GM23338 (cell line): ENCODE results near the gene ANKRD11. TPM values are rescaled to one million over a fixed set of nuclear protein-coding genes. Genes with fewer than 3 reads are reported as not detected.

Source experiments
- ATAC-seq: fragments of 200-7000 bp; cut with Tn5 transposase; 3 replicates; pipeline ENCODE4 v1.9.1; 2020
- DNase-seq: peaks from one replicate; pipeline ENCODE4 v3.0.0-alpha.2; 2015; ENCODE audit warnings: low spot score
- H2AFZ ChIP-seq: fragments of 200-600 bp; sonication (generic); 2 replicates; pipeline ENCODE4 v1.8.0; 2016; ENCODE audit warnings: antibody characterized with exemption, mild to moderate bottlenecking, moderate library complexity
- H3F3A ChIP-seq: fragments of 200-600 bp; sonication (generic); replicated peaks from 2 replicates; pipeline ENCODE4 v1.8.0; 2017; ENCODE audit warnings: antibody characterized with exemption, mixed run types, low read depth
- H3K27ac ChIP-seq: fragments of 200-600 bp; sonication (generic); 2 replicates; pipeline ENCODE4 v1.6.1; 2016; ENCODE audit warnings: low read depth
- H3K27me3 ChIP-seq: fragments of 200-600 bp; sonication (generic); 2 replicates; pipeline ENCODE4 v1.8.0; 2016; ENCODE audit warnings: mild to moderate bottlenecking, mixed run types, moderate library complexity; ENCODE audit not compliant: insufficient read depth
- H3K36me3 ChIP-seq: fragments of 200-600 bp; sonication (generic); 2 replicates; pipeline ENCODE4 v1.8.0; 2016; ENCODE audit warnings: mild to moderate bottlenecking; ENCODE audit not compliant: insufficient read depth
- H3K4me1 ChIP-seq: fragments of 200-600 bp; sonication (generic); 2 replicates; pipeline ENCODE4 v1.8.0; 2016; ENCODE audit warnings: mild to moderate bottlenecking, moderate library complexity; ENCODE audit not compliant: insufficient read depth
- H3K4me2 ChIP-seq: fragments of 200-600 bp; sonication (generic); 2 replicates; pipeline ENCODE4 v1.7.1; 2017; ENCODE audit warnings: mixed run types
- H3K4me3 ChIP-seq: fragments of 200-600 bp; sonication (generic); 2 replicates; pipeline ENCODE4 v1.6.1; 2016; ENCODE audit warnings: mixed run types
- H3K79me2 ChIP-seq: fragments of 200-600 bp; sonication (generic); replicated peaks from 2 replicates; pipeline ENCODE4 v1.8.0; 2017; ENCODE audit warnings: mild to moderate bottlenecking; ENCODE audit not compliant: insufficient read depth
- H3K9me2 ChIP-seq: fragments of 200-600 bp; sonication (generic); 2 replicates; pipeline ENCODE4 v1.8.0; 2017; ENCODE audit not compliant: insufficient read depth
- H4K20me1 ChIP-seq: fragments of 200-600 bp; sonication (generic); replicated peaks from 2 replicates; pipeline ENCODE4 v1.8.0; 2017; ENCODE audit warnings: mild to moderate bottlenecking; ENCODE audit not compliant: insufficient read depth
- H3K27ac Mint-ChIP-seq: 2 replicates; pipeline ENCODE4 v1.8.0; 2020; ENCODE audit warnings: inconsistent platforms, mild to moderate bottlenecking, moderate library complexity, mixed read lengths
- H3K27me3 Mint-ChIP-seq: 3 replicates; pipeline ENCODE4 v1.8.0; 2022; ENCODE audit warnings: low read depth, mild to moderate bottlenecking, moderate library complexity, mixed read lengths, inconsistent platforms; ENCODE audit not compliant: insufficient read depth, poor library complexity
- H3K36me3 Mint-ChIP-seq: 3 replicates; pipeline ENCODE4 v1.8.0; 2021; ENCODE audit warnings: low read depth, mild to moderate bottlenecking, inconsistent platforms, moderate library complexity, mixed read lengths
- H3K4me1 Mint-ChIP-seq: 3 replicates; pipeline ENCODE4 v1.8.0; 2020; ENCODE audit warnings: mild to moderate bottlenecking, inconsistent platforms, mixed read lengths
- H3K4me3 Mint-ChIP-seq: 3 replicates; pipeline ENCODE4 v1.8.0; 2021; ENCODE audit warnings: moderate library complexity, mild to moderate bottlenecking, inconsistent platforms, mixed read lengths
- H3K9me3 Mint-ChIP-seq: 3 replicates; pipeline ENCODE4 v1.8.0; 2020; ENCODE audit warnings: moderate library complexity, mild to moderate bottlenecking, inconsistent platforms, mixed read lengths
- CREB1 ChIP-seq: fragments of 250-450 bp; sonication (Bioruptor Pico); IDR thresholded peaks from 2 replicates; pipeline ENCODE4 v1.5.0; 2020; ENCODE audit warnings: low read depth, mild to moderate bottlenecking, moderate library complexity
- EZH2 ChIP-seq: fragments of 200-600 bp; sonication (generic); IDR thresholded peaks from one replicate; pipeline ENCODE4 v1.8.0; 2017; ENCODE audit warnings: antibody characterized with exemption, mild to moderate bottlenecking, low read depth; ENCODE audit not compliant: unreplicated experiment
- EZH2phosphoT487 ChIP-seq: fragments of 200-600 bp; sonication (generic); IDR thresholded peaks from one replicate; pipeline ENCODE4 v1.8.1; 2018; ENCODE audit warnings: antibody characterized with exemption; ENCODE audit not compliant: unreplicated experiment
- JUNB ChIP-seq: IDR thresholded peaks from one replicate; pipeline ENCODE4 v1.6.1; 2016; ENCODE audit warnings: antibody characterized with exemption; ENCODE audit not compliant: unreplicated experiment
- POLR2AphosphoS5 ChIP-seq: IDR thresholded peaks from 2 replicates; pipeline ENCODE4 v1.6.1; 2016; ENCODE audit warnings: antibody characterized with exemption, low read depth
- STAT1 ChIP-seq: IDR thresholded peaks from one replicate; pipeline ENCODE4 v1.6.1; 2016; ENCODE audit warnings: antibody characterized with exemption; ENCODE audit not compliant: unreplicated experiment
- ZNF114 ChIP-seq: fragments of 250-450 bp; sonication (Bioruptor Pico); IDR thresholded peaks from 2 replicates; pipeline ENCODE4 v1.5.0; 2020; ENCODE audit warnings: mild to moderate bottlenecking, moderate library complexity
- ZNF331 ChIP-seq: fragments of 250-450 bp; sonication (Bioruptor Pico); IDR thresholded peaks from 2 replicates; pipeline ENCODE4 v1.5.0; 2020; ENCODE audit warnings: low read depth, mild to moderate bottlenecking, moderate library complexity
- polyA plus RNA-seq: library from polyadenylated mRNA; unstranded; fragments of >200 nt; fragmentation: Nextera tagmentation; extraction: Ambion mirVana; gene quantifications from 2 replicates; pipeline ENCODE4 v1.2.1, GENCODE V29; 2016
- total RNA-seq: library from RNA; depleted of rRNA; stranded (reverse); fragments of >200 nt; shearing (Covaris generic); gene quantifications from 2 replicates; pipeline ENCODE4 v1.2.3, GENCODE V29; 2014
- TF ChIP-seq, protein P1 (sequence below): fragments of 250-450 bp; sonication (Bioruptor Pico); IDR thresholded peaks from 2 replicates; pipeline ENCODE4 v1.5.0; 2020; ENCODE audit warnings: mild to moderate bottlenecking, moderate library complexity
- TF ChIP-seq, protein P2 (sequence below), 2 experiments: fragments of 200-600 bp in 1 of 2; sonication (generic) in 1 of 2; conservative IDR thresholded peaks; 2 replicates each; pipeline versions ENCODE4 v1.5.1 to v1.6.1; 2016 to 2017; ENCODE audit warnings: antibody characterized with exemption in 2 of 2, low read depth in 2 of 2, mild to moderate bottlenecking in 2 of 2, moderate library complexity in 1 of 2
- TF ChIP-seq, protein P3 (sequence below): IDR thresholded peaks from 2 replicates; pipeline ENCODE4 v1.6.1; 2016; ENCODE audit warnings: antibody characterized with exemption
- TF ChIP-seq, protein P4 (sequence below): IDR thresholded peaks from one replicate; pipeline ENCODE4 v1.6.1; 2018; ENCODE audit warnings: antibody characterized with exemption; ENCODE audit not compliant: unreplicated experiment

ANKRD11 gene
- total and polyA plus RNA-seq, 2 experiments from 2014 or later, result 130 to 159 TPM

DNA sequence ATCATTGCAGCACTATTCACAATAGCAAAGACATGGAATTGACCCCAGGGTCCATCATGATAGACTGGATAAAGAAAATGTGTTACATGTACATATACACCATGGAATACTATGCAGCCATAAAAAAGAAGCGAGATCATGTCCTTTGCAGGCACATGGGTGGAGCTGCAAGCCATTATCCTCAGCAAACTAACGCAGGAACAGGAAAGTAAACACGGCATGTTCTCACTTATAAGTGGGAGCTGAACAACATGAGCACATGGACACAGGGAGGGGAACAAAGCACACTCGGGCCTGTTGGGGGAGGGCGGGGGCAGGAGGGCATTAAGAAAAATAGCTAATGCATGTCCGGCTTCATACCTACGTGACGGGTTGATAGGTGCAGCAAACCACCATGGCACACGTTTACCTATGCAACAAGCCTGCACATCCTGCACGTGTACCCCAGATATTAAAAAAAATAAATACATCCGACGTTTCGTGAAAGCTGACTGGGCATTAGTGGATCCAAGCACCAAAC, 243.9 kb downstream of the ANKRD11 start:
- Mint-ChIP-seq H3K9me3 (peaks cover 6% of the 10 kb centered on the region; the same call in 2 of the 3 replicates), H3K27me3 (peaks cover 17% of the 10 kb centered on the region), H3K36me3 (peaks cover 7% of the 10 kb centered on the region; the same call in 2 of the 3 replicates), H3K27ac (no peak overlapping the region), H3K4me3 (peak overlapping the region; percentile 78), H3K4me1 (peaks cover 4% of the 10 kb centered on the region; the same call in 1 of the 3 replicates)
- H3K36me3 ChIP-seq, result no peaks in the 10 kb centered on the region
- no peaks in the 10 kb centered on the region for H3K79me2 ChIP-seq
- TF ChIP-seq CREB1 (CRISPR knock-in tag) (no peak), ZNF114 (CRISPR knock-in tag) (no peak), ZNF331 (no peak), JUNB (no peak), EZH2phosphoT487 (no peak), POLR2AphosphoS5 (no peak), EZH2 (no peak), STAT1 (no peak)
- TF ChIP-seq, protein P1, sequence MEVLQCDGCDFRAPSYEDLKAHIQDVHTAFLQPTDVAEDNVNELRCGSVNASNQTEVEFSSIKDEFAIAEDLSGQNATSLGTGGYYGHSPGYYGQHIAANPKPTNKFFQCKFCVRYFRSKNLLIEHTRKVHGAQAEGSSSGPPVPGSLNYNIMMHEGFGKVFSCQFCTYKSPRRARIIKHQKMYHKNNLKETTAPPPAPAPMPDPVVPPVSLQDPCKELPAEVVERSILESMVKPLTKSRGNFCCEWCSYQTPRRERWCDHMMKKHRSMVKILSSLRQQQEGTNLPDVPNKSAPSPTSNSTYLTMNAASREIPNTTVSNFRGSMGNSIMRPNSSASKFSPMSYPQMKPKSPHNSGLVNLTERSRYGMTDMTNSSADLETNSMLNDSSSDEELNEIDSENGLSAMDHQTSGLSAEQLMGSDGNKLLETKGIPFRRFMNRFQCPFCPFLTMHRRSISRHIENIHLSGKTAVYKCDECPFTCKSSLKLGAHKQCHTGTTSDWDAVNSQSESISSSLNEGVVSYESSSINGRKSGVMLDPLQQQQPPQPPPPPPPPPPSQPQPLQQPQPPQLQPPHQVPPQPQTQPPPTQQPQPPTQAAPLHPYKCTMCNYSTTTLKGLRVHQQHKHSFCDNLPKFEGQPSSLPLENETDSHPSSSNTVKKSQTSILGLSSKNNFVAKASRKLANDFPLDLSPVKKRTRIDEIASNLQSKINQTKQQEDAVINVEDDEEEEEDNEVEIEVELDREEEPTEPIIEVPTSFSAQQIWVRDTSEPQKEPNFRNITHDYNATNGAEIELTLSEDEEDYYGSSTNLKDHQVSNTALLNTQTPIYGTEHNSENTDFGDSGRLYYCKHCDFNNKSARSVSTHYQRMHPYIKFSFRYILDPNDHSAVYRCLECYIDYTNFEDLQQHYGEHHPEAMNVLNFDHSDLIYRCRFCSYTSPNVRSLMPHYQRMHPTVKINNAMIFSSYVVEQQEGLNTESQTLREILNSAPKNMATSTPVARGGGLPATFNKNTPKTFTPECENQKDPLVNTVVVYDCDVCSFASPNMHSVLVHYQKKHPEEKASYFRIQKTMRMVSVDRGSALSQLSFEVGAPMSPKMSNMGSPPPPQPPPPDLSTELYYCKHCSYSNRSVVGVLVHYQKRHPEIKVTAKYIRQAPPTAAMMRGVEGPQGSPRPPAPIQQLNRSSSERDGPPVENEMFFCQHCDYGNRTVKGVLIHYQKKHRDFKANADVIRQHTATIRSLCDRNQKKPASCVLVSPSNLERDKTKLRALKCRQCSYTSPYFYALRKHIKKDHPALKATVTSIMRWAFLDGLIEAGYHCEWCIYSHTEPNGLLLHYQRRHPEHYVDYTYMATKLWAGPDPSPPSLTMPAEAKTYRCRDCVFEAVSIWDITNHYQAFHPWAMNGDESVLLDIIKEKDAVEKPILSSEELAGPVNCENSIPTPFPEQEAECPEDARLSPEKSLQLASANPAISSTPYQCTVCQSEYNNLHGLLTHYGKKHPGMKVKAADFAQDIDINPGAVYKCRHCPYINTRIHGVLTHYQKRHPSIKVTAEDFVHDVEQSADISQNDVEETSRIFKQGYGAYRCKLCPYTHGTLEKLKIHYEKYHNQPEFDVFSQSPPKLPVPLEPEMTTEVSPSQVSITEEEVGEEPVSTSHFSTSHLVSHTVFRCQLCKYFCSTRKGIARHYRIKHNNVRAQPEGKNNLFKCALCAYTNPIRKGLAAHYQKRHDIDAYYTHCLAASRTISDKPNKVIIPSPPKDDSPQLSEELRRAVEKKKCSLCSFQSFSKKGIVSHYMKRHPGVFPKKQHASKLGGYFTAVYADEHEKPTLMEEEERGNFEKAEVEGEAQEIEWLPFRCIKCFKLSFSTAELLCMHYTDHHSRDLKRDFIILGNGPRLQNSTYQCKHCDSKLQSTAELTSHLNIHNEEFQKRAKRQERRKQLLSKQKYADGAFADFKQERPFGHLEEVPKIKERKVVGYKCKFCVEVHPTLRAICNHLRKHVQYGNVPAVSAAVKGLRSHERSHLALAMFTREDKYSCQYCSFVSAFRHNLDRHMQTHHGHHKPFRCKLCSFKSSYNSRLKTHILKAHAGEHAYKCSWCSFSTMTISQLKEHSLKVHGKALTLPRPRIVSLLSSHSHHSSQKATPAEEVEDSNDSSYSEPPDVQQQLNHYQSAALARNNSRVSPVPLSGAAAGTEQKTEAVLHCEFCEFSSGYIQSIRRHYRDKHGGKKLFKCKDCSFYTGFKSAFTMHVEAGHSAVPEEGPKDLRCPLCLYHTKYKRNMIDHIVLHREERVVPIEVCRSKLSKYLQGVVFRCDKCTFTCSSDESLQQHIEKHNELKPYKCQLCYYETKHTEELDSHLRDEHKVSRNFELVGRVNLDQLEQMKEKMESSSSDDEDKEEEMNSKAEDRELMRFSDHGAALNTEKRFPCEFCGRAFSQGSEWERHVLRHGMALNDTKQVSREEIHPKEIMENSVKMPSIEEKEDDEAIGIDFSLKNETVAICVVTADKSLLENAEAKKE (CRISPR knock-in tag), result no peak
- TF ChIP-seq, protein P2, sequence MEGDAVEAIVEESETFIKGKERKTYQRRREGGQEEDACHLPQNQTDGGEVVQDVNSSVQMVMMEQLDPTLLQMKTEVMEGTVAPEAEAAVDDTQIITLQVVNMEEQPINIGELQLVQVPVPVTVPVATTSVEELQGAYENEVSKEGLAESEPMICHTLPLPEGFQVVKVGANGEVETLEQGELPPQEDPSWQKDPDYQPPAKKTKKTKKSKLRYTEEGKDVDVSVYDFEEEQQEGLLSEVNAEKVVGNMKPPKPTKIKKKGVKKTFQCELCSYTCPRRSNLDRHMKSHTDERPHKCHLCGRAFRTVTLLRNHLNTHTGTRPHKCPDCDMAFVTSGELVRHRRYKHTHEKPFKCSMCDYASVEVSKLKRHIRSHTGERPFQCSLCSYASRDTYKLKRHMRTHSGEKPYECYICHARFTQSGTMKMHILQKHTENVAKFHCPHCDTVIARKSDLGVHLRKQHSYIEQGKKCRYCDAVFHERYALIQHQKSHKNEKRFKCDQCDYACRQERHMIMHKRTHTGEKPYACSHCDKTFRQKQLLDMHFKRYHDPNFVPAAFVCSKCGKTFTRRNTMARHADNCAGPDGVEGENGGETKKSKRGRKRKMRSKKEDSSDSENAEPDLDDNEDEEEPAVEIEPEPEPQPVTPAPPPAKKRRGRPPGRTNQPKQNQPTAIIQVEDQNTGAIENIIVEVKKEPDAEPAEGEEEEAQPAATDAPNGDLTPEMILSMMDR (conservative IDR thresholded peaks at IDR 0.05; ENCODE audit: low read depth in 2 of 2), result no peak
- TF ChIP-seq, protein P3, sequence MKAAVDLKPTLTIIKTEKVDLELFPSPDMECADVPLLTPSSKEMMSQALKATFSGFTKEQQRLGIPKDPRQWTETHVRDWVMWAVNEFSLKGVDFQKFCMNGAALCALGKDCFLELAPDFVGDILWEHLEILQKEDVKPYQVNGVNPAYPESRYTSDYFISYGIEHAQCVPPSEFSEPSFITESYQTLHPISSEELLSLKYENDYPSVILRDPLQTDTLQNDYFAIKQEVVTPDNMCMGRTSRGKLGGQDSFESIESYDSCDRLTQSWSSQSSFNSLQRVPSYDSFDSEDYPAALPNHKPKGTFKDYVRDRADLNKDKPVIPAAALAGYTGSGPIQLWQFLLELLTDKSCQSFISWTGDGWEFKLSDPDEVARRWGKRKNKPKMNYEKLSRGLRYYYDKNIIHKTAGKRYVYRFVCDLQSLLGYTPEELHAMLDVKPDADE, result no peak
- TF ChIP-seq, protein P4, sequence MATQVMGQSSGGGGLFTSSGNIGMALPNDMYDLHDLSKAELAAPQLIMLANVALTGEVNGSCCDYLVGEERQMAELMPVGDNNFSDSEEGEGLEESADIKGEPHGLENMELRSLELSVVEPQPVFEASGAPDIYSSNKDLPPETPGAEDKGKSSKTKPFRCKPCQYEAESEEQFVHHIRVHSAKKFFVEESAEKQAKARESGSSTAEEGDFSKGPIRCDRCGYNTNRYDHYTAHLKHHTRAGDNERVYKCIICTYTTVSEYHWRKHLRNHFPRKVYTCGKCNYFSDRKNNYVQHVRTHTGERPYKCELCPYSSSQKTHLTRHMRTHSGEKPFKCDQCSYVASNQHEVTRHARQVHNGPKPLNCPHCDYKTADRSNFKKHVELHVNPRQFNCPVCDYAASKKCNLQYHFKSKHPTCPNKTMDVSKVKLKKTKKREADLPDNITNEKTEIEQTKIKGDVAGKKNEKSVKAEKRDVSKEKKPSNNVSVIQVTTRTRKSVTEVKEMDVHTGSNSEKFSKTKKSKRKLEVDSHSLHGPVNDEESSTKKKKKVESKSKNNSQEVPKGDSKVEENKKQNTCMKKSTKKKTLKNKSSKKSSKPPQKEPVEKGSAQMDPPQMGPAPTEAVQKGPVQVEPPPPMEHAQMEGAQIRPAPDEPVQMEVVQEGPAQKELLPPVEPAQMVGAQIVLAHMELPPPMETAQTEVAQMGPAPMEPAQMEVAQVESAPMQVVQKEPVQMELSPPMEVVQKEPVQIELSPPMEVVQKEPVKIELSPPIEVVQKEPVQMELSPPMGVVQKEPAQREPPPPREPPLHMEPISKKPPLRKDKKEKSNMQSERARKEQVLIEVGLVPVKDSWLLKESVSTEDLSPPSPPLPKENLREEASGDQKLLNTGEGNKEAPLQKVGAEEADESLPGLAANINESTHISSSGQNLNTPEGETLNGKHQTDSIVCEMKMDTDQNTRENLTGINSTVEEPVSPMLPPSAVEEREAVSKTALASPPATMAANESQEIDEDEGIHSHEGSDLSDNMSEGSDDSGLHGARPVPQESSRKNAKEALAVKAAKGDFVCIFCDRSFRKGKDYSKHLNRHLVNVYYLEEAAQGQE, result no peak
- no peaks in the 10 kb centered on the region for H4K20me1 ChIP-seq
- H3F3A ChIP-seq, result 0 out of 2 replicates have a peak, but pooled peaks cover 5% of the 10 kb centered on the region
- peak overlapping the region; percentile 72; the same call in 1 of the 2 replicates for H2AFZ ChIP-seq
- peak overlapping the region; percentile 83 for H3K4me2 ChIP-seq
- H3K4me1 ChIP-seq, result no peaks in the 10 kb centered on the region; the same call in 1 of the 2 replicates
- H3K4me3 ChIP-seq, result peak overlapping the region; percentile 68
- peaks cover 2% of the 10 kb centered on the region; the same call in 1 of the 2 replicates for H3K9me2 ChIP-seq
- H3K27me3 ChIP-seq, result peaks cover 11% of the 10 kb centered on the region; the same call in 1 of the 2 replicates
- no peak overlapping the region for H3K27ac ChIP-seq
- ATAC-seq (no peak), DNase-seq (no peak)
